HepG2 (cell line): ENCODE results near the gene THADA. TPM values are rescaled to one million over a fixed set of nuclear protein-coding genes. Genes with fewer than 3 reads are reported as not detected.

Experiments
- CC2D1A ChIP-seq: sonication (generic); formaldehyde crosslinking; IDR thresholded peaks from 2 replicates; pipeline ENCODE4 v1.8.1; 2023; ENCODE audit warnings: mild to moderate bottlenecking, missing genetic modification reagents
- DZIP1 ChIP-seq: sonication (generic); formaldehyde crosslinking; IDR thresholded peaks from 2 replicates; pipeline ENCODE4 v1.5.0; 2020; ENCODE audit warnings: mild to moderate bottlenecking, missing genetic modification reagents
- HOXA5 ChIP-seq: sonication (generic); formaldehyde crosslinking; IDR thresholded peaks from 2 replicates; pipeline ENCODE4 v1.4.0; 2020; ENCODE audit warnings: missing genetic modification reagents
- IKZF5 ChIP-seq: IDR thresholded peaks from 2 replicates; pipeline ENCODE4 v1.6.1; 2018; ENCODE audit warnings: missing genetic modification reagents, mild to moderate bottlenecking, missing compliant biosample characterization
- JUN ChIP-seq: sonication (generic); formaldehyde crosslinking; IDR thresholded peaks from 2 replicates; pipeline ENCODE4 v1.4.0; 2020; ENCODE audit warnings: mild to moderate bottlenecking, missing genetic modification reagents
- KMT2B ChIP-seq: IDR thresholded peaks from 2 replicates; pipeline ENCODE4 v1.6.1; 2016; ENCODE audit warnings: missing genetic modification reagents, missing compliant biosample characterization
- NFIB ChIP-seq: sonication (generic); formaldehyde crosslinking; IDR thresholded peaks from 2 replicates; pipeline ENCODE4 v1.9.0; 2021; ENCODE audit warnings: missing genetic modification reagents, mild to moderate bottlenecking, borderline replicate concordance
- NR2F2 ChIP-seq: IDR thresholded peaks from 2 replicates; pipeline ENCODE4 v1.6.1; 2012; ENCODE audit warnings: low read depth, inconsistent platforms, borderline replicate concordance
- PBX2 ChIP-seq: IDR thresholded peaks from 2 replicates; pipeline ENCODE4 v1.6.1; 2016; ENCODE audit warnings: control low read depth
- ZFYVE20 ChIP-seq: sonication (generic); formaldehyde crosslinking; IDR thresholded peaks from 2 replicates; pipeline ENCODE4 v1.8.0; 2023; ENCODE audit warnings: low read depth, mild to moderate bottlenecking, moderate library complexity, missing genetic modification reagents, borderline replicate concordance
- ZNF724P ChIP-seq: sonication (generic); formaldehyde crosslinking; IDR thresholded peaks from 2 replicates; pipeline ENCODE4 v1.8.0; 2022; ENCODE audit warnings: missing genetic modification reagents, borderline replicate concordance
- ZNF766 ChIP-seq: sonication (generic); formaldehyde crosslinking; IDR thresholded peaks from 2 replicates; pipeline ENCODE4 v1.5.0; 2020; ENCODE audit warnings: missing genetic modification reagents, borderline replicate concordance
- ZNF792 ChIP-seq: IDR thresholded peaks from 2 replicates; pipeline ENCODE4 v1.6.1; 2016
- polyA plus RNA-seq, 8 experiments: library from polyadenylated mRNA; depleted of rRNA in 3 of 8; stranded (reverse) in 7 of 8; unstranded in 1 of 8; fragments of >200 nt; fragmentation: Illumina TruSeq in 4 of 8; extraction: Trizol in 4 of 8; gene quantifications; 2 replicates each; pipeline versions ENCODE4 v1.2.1 to v1.2.3, GENCODE V29; 2011 to 2016; ENCODE audit warnings: low read depth in 4 of 8, missing spikeins in 1 of 8, mixed read lengths in 1 of 8; ENCODE audit not compliant: insufficient read depth in 1 of 8
- total RNA-seq, 5 experiments: library from RNA; depleted of rRNA; stranded (reverse); fragments of >200 nt; fragmentation: Illumina TruSeq; extraction: Trizol; gene quantifications; 2 replicates each; pipeline ENCODE4 v1.2.3, GENCODE V29; 2016; ENCODE audit warnings: low read depth in 1 of 5
- TF ChIP-seq, protein P1 (sequence below): sonication (generic); formaldehyde crosslinking; IDR thresholded peaks from 2 replicates; pipeline ENCODE4 v1.4.0; 2020; ENCODE audit warnings: missing genetic modification reagents, borderline replicate concordance

THADA gene
- total and polyA plus RNA-seq, 2 of the 13 experiments (the other 11 are each of a cell fraction or from before 2014, with no cell fraction given) = 12.7 to 21.7 TPM

DNA sequence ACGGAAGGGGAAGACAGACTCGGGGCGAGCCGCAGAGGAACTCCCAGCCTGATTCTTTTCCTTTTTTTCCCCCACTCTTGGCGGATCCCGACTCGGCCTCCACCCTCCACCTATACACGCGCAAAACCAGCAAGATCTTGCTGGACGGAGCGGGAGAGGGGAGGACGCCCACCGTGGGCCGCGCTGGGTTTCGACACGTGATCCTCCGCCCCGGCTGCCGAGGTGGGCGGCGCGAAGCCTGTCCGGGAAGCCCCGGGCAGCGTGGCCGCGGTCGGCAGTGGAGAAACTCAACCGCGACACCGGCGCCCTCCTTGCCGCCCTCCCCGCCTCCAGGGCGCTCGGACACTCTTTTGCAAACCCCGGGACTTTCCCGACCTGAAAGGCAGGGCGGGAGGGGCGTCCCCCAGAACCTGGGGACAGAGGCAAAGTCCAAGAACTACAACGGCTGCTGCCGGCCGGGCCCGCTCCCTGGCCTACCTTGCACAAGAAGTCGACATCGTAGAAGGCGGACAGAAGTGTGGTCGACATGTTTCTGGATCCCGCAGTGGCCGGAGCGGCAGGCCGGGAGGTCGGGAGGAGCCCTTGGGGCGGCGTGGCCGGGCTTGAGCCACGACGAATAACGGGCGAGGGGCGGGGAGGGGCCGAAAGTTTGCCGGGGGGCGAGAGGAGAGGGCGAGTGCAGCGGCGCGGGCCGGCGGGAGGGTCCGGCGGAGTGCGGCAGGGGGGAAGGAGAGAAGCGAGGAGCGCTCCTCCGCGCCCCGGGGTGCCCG is 369.9 kb downstream of the THADA start (continued):
- peak; percentile 54; the same call in 1 of the 2 replicates for TF ChIP-seq IKZF5 (CRISPR knock-in tag)
- no peak; the same call in 1 of the 2 replicates for TF ChIP-seq HOXA5 (CRISPR knock-in tag)
- no peak for TF ChIP-seq JUN
- TF ChIP-seq ZNF792 = peak; percentile 46
- TF ChIP-seq, protein P1, sequence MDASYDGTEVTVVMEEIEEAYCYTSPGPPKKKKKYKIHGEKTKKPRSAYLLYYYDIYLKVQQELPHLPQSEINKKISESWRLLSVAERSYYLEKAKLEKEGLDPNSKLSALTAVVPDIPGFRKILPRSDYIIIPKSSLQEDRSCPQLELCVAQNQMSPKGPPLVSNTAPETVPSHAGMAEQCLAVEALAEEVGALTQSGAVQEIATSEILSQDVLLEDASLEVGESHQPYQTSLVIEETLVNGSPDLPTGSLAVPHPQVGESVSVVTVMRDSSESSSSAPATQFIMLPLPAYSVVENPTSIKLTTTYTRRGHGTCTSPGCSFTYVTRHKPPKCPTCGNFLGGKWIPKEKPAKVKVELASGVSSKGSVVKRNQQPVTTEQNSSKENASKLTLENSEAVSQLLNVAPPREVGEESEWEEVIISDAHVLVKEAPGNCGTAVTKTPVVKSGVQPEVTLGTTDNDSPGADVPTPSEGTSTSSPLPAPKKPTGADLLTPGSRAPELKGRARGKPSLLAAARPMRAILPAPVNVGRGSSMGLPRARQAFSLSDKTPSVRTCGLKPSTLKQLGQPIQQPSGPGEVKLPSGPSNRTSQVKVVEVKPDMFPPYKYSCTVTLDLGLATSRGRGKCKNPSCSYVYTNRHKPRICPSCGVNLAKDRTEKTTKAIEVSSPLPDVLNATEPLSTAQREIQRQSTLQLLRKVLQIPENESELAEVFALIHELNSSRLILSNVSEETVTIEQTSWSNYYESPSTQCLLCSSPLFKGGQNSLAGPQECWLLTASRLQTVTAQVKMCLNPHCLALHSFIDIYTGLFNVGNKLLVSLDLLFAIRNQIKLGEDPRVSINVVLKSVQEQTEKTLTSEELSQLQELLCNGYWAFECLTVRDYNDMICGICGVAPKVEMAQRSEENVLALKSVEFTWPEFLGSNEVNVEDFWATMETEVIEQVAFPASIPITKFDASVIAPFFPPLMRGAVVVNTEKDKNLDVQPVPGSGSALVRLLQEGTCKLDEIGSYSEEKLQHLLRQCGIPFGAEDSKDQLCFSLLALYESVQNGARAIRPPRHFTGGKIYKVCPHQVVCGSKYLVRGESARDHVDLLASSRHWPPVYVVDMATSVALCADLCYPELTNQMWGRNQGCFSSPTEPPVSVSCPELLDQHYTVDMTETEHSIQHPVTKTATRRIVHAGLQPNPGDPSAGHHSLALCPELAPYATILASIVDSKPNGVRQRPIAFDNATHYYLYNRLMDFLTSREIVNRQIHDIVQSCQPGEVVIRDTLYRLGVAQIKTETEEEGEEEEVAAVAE (CRISPR knock-in tag) = no peak
- TF ChIP-seq KMT2B (CRISPR knock-in tag) = no peak; the same call in none of the 2 replicates
- no peak for TF ChIP-seq CC2D1A (CRISPR knock-in tag)
- TF ChIP-seq ZNF766 (CRISPR knock-in tag) = no peak
- TF ChIP-seq DZIP1 (CRISPR knock-in tag) = no peak; the same call in 1 of the 2 replicates
- no peak for TF ChIP-seq PBX2 (CRISPR knock-in tag)
- 0 out of 2 replicates have a peak, but pooled peaks have one; percentile 7 for TF ChIP-seq ZNF724P (CRISPR knock-in tag)
- TF ChIP-seq NFIB (CRISPR knock-in tag) = no peak
- TF ChIP-seq ZFYVE20 (CRISPR knock-in tag) = no peak
- no peak for TF ChIP-seq NR2F2
